Measurements from ENCODE around the gene MAD1L1. TPM values are rescaled to one million over a fixed set of nuclear protein-coding genes. Genes with fewer than 3 reads are reported as not detected.

The MAD1L1 gene
- total RNA-seq, 4 donors from 2014 or later: 22.3 to 56.6 (median 35.0) TPM

DNA sequence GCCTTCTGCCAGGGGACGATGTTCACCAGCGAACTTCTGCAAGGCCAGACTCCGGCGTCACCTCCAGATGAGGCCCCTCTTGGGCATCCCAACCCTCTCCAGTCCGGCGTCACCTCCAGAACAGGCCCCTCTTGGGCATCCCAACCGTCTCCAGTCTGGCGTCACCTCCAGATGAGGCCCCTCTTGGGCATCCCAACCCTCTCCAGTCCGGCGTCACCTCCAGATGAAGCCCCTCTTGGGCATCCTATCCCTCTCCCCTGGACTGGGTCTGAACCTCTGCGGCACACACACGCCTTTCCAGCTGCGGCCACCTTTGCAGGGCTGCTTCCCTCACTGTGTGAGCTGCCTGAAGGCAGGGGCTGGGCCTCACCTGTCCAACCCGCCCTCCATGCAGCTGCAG is 321.2 kb downstream of the MAD1L1 start:
- TF ChIP-seq, protein P1, sequence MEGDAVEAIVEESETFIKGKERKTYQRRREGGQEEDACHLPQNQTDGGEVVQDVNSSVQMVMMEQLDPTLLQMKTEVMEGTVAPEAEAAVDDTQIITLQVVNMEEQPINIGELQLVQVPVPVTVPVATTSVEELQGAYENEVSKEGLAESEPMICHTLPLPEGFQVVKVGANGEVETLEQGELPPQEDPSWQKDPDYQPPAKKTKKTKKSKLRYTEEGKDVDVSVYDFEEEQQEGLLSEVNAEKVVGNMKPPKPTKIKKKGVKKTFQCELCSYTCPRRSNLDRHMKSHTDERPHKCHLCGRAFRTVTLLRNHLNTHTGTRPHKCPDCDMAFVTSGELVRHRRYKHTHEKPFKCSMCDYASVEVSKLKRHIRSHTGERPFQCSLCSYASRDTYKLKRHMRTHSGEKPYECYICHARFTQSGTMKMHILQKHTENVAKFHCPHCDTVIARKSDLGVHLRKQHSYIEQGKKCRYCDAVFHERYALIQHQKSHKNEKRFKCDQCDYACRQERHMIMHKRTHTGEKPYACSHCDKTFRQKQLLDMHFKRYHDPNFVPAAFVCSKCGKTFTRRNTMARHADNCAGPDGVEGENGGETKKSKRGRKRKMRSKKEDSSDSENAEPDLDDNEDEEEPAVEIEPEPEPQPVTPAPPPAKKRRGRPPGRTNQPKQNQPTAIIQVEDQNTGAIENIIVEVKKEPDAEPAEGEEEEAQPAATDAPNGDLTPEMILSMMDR (IDR thresholded peaks at IDR 0.05): no peak
- TF ChIP-seq EP300 (IDR thresholded peaks at IDR 0.05) (no peak), POLR2A (IDR thresholded peaks at IDR 0.05) (no peak), POLR2AphosphoS5 (IDR thresholded peaks at IDR 0.05) (no peak)
- Histone ChIP-seq H3K4me3 (no peak overlapping the region), H3K36me3 (peaks cover 0 to 6% of the 10 kb centered on the region in 2 donors), H3K9me3 (no peaks in the 10 kb centered on the region), H3K27me3 (no peaks in the 10 kb centered on the region), H3K4me1 (peaks cover 0 to 29% (median 10%) of the 10 kb centered on the region in 3 donors), H3K27ac (no peak overlapping the region)
- no peak for ATAC-seq
- 90 to 96% methylated on average over 4 to 6 of the region's 14 CpGs for WGBS, 2 donors (ENCODE audit: low coverage in 1 of 2)

- Histone ChIP-seq H3K9me3 (no peaks in the 10 kb centered on the region), H3K4me1 (peaks cover 0 to 29% (median 10%) of the 10 kb centered on the region in 3 donors), H3K4me3 (no peak overlapping the region), H3K36me3 (peaks cover 0 to 6% of the 10 kb centered on the region in 2 donors), H3K27me3 (no peaks in the 10 kb centered on the region), H3K27ac (no peak overlapping the region)
- TF ChIP-seq POLR2A (IDR thresholded peaks at IDR 0.05) (no peak), POLR2AphosphoS5 (IDR thresholded peaks at IDR 0.05) (no peak), EP300 (IDR thresholded peaks at IDR 0.05) (no peak)
- TF ChIP-seq, protein P1 (IDR thresholded peaks at IDR 0.05): no peak
- WGBS, 2 donors (ENCODE audit: low coverage in 1 of 2): 100% methylated on average over 9 of the region's 18 CpGs; no CpG with 5 or more reads in 1 of the 2 donors
- ATAC-seq: no peak
These were observed 321.9 kb downstream of the MAD1L1 start for GRCh38 chr7:1910827-1911226.

DNA sequence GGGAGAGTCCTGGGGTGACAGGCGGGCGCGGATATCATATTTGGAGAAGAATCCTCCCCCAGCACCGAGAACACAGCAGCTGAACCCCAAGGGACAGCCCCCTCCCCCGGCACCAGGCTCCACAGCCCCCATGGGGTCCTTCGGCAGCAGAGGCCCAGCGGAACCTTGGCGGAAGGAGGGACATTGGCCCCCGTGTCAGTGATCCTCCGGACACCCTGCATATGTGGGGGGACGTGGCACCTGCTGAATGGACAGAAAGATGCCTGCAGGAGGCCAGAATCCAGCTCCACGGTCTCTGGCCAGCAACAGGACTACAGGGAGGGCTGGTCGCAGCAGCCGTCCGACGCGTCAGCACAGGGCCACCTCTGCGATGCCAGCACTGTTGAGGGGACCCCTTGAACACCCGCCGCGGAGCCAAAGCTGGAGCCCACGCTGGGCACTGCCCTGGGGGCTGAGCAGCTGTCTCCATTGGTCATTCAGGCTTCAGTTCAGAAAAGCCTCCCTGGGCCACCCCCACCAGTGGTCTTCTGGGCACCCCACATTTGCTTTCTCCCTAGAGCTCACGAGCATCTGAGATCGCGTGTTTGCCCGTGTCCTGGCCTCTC is 322.6 kb downstream of the MAD1L1 start:
- WGBS, 2 donors (ENCODE audit: low coverage in 1 of 2): 73 to 78% methylated on average over 3 to 4 of the region's 26 CpGs
- peaks cover 0 to 29% (median 10%) of the 10 kb centered on the region in 3 donors for H3K4me1 ChIP-seq
- no peak for ATAC-seq
- TF ChIP-seq POLR2A (IDR thresholded peaks at IDR 0.05) (no peak), EP300 (IDR thresholded peaks at IDR 0.05) (no peak), POLR2AphosphoS5 (IDR thresholded peaks at IDR 0.05) (no peak)
- TF ChIP-seq, protein P1 (IDR thresholded peaks at IDR 0.05): no peak
- no peak overlapping the region for H3K27ac ChIP-seq
- peaks cover 0 to 6% of the 10 kb centered on the region in 2 donors for H3K36me3 ChIP-seq
- no peaks in the 10 kb centered on the region for H3K27me3 ChIP-seq
- no peaks in the 10 kb centered on the region for H3K9me3 ChIP-seq
- H3K4me3 ChIP-seq: no peak overlapping the region

- Histone ChIP-seq H3K4me3 (no peak overlapping the region), H3K9me3 (no peaks in the 10 kb centered on the region), H3K36me3 (peaks cover 0 to 6% of the 10 kb centered on the region in 2 donors), H3K27ac (no peak overlapping the region), H3K27me3 (no peaks in the 10 kb centered on the region), H3K4me1 (peaks cover 0 to 23% (median 10%) of the 10 kb centered on the region in 3 donors)
- 100% methylated on average over 1 of the region's 15 CpGs; no CpG with 5 or more reads in 1 of the 2 donors for WGBS, 2 donors (ENCODE audit: low coverage in 1 of 2)
- no peak for ATAC-seq
- TF ChIP-seq POLR2AphosphoS5 (IDR thresholded peaks at IDR 0.05) (no peak), EP300 (IDR thresholded peaks at IDR 0.05) (no peak), POLR2A (IDR thresholded peaks at IDR 0.05) (no peak)
- TF ChIP-seq, protein P1 (IDR thresholded peaks at IDR 0.05): no peak
These were observed 323.3 kb downstream of the MAD1L1 start for GRCh38 chr7:1909476-1909875.

DNA sequence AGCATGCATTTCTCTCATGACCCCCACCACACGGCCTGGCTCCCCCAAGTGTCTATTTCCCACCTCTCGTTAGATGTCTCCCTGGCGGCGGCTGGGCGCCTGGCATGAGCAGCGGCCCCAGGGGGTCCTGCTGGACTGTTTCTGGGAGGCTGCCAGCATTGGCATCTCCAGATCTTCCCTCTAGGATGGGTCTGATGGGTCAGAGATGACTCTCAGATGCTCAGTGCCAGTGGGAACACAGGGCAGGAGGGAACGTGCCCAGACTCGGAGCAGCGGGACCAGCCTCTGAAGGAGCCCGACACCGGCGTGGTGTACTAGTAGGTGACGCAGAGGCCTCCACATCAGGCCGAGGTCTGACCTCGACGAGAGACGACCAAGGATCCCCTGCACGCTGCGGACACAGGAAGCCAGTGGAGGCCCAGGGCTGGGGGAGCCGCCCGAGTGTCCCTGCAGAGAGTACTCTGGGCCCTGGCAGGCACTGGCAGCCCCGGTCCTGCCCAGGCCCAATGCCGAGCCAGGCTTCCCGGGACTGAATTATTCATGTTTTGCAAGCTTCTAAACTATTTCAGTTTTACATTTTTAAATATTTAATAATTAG is 323.8 kb downstream of the MAD1L1 start:
- Histone ChIP-seq H3K27ac (no peak overlapping the region), H3K36me3 (peaks cover 0 to 6% of the 10 kb centered on the region in 2 donors), H3K9me3 (no peaks in the 10 kb centered on the region), H3K27me3 (no peaks in the 10 kb centered on the region), H3K4me1 (peaks cover 0 to 17% (median 10%) of the 10 kb centered on the region in 3 donors), H3K4me3 (no peak overlapping the region)
- ATAC-seq: no peak
- WGBS, 2 donors (ENCODE audit: low coverage in 1 of 2): 81 to 83% methylated on average over 2 to 10 of the region's 24 CpGs
- TF ChIP-seq POLR2A (IDR thresholded peaks at IDR 0.05) (no peak), EP300 (IDR thresholded peaks at IDR 0.05) (no peak)
